Liver (tissue), 3 donors: ENCODE results near the gene PPAN.

Source experiments
- GABPA ChIP-seq, 2 donors: IDR thresholded peaks in 1 of 2; conservative IDR thresholded peaks in 1 of 2; 2 replicates each; pipeline ENCODE4 v1.6.1; 2016; ENCODE audit warnings: antibody characterized with exemption in 2 of 2, mild to moderate bottlenecking in 1 of 2, moderate library complexity in 1 of 2
- JUND ChIP-seq, 2 donors: IDR thresholded peaks; 2 replicates each; pipeline ENCODE4 v1.6.1; 2016; ENCODE audit warnings: antibody characterized with exemption in 2 of 2
- NR2F2 ChIP-seq: IDR thresholded peaks from 2 replicates; pipeline ENCODE4 v1.6.1; 2016; ENCODE audit warnings: antibody characterized with exemption
- RAD21 ChIP-seq, 2 donors: IDR thresholded peaks; 2 replicates each; pipeline ENCODE4 v1.6.1; 2016; ENCODE audit warnings: antibody characterized with exemption in 2 of 2, mild to moderate bottlenecking in 2 of 2
- SP1 ChIP-seq: IDR thresholded peaks from 2 replicates; pipeline ENCODE4 v1.6.1; 2018; ENCODE audit warnings: antibody characterized with exemption, mild to moderate bottlenecking
- TAF1 ChIP-seq: conservative IDR thresholded peaks from 2 replicates; pipeline ENCODE4 v1.6.1; 2016; ENCODE audit warnings: antibody characterized with exemption, mild to moderate bottlenecking
- YY1 ChIP-seq: IDR thresholded peaks from 2 replicates; pipeline ENCODE4 v1.6.1; 2016; ENCODE audit warnings: antibody characterized with exemption, mild to moderate bottlenecking
- TF ChIP-seq, protein P1 (sequence below): fragments of 150-350 bp; IDR thresholded peaks from 2 replicates; pipeline ENCODE4 v1.5.1; 2017; ENCODE audit warnings: improper control_type of control experiment, low read depth, low read length; ENCODE audit not compliant: missing input control
- TF ChIP-seq, protein P2 (sequence below): IDR thresholded peaks from 2 replicates; pipeline ENCODE4 v1.6.1; 2016; ENCODE audit warnings: antibody characterized with exemption, mild to moderate bottlenecking
- TF ChIP-seq, protein P3 (sequence below): IDR thresholded peaks from 2 replicates; pipeline ENCODE4 v1.6.1; 2016; ENCODE audit warnings: antibody characterized with exemption
- TF ChIP-seq, protein P4 (sequence below): IDR thresholded peaks from 2 replicates; pipeline ENCODE4 v1.6.1; 2016; ENCODE audit warnings: antibody characterized with exemption
- donor health status: healthy.
- donor health status: healthy.

DNA sequence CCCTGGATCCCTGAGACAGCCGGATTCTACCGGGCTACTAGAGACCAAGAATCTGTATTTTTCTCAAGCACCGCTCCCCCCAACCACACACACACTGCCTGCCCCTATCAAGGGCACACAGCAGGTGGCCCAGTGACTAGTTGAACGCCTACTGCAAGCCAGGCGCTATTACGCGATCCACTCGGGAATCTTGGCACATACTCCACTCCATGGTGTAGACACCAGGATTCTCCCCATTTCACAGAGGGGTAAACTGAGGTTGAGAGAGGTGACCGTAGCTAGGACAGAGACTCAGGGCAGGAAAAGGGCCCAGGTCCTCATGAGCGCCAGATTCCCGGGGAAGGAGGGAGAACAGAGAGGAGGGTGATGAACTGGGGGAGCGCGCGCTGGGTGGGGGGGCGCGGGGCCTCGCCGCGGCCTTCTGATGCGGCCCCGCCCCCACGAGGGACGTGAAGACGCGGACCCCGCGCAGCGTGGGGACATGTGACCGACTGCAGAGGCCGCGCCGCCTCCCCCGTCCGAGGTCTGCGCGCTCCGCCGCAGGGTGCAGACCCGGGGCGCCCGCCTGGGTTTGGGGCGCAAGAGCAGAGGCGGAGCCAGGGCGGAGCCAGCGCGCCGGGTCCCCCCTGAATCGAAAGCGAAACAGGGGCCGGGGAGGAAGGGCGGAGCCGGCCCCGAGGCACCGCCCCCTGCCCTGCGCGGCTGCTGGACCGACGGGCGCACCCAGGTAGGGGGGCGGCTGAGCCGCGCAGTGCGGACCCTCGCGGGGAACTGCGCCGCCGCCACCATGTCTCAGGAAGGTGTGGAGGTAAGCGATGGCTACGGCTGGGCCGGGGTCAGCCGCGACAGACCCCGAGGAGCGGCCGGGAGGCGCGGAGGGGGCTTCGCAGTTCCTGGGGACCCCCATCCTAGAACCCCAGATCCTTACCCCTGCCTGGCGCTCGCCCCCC, 20.2 kb upstream of the PPAN start, which contains the start of gene SHFL:
- TF ChIP-seq, protein P1, sequence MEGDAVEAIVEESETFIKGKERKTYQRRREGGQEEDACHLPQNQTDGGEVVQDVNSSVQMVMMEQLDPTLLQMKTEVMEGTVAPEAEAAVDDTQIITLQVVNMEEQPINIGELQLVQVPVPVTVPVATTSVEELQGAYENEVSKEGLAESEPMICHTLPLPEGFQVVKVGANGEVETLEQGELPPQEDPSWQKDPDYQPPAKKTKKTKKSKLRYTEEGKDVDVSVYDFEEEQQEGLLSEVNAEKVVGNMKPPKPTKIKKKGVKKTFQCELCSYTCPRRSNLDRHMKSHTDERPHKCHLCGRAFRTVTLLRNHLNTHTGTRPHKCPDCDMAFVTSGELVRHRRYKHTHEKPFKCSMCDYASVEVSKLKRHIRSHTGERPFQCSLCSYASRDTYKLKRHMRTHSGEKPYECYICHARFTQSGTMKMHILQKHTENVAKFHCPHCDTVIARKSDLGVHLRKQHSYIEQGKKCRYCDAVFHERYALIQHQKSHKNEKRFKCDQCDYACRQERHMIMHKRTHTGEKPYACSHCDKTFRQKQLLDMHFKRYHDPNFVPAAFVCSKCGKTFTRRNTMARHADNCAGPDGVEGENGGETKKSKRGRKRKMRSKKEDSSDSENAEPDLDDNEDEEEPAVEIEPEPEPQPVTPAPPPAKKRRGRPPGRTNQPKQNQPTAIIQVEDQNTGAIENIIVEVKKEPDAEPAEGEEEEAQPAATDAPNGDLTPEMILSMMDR, result no peak
- no peak for TF ChIP-seq YY1
- TF ChIP-seq, protein P2, sequence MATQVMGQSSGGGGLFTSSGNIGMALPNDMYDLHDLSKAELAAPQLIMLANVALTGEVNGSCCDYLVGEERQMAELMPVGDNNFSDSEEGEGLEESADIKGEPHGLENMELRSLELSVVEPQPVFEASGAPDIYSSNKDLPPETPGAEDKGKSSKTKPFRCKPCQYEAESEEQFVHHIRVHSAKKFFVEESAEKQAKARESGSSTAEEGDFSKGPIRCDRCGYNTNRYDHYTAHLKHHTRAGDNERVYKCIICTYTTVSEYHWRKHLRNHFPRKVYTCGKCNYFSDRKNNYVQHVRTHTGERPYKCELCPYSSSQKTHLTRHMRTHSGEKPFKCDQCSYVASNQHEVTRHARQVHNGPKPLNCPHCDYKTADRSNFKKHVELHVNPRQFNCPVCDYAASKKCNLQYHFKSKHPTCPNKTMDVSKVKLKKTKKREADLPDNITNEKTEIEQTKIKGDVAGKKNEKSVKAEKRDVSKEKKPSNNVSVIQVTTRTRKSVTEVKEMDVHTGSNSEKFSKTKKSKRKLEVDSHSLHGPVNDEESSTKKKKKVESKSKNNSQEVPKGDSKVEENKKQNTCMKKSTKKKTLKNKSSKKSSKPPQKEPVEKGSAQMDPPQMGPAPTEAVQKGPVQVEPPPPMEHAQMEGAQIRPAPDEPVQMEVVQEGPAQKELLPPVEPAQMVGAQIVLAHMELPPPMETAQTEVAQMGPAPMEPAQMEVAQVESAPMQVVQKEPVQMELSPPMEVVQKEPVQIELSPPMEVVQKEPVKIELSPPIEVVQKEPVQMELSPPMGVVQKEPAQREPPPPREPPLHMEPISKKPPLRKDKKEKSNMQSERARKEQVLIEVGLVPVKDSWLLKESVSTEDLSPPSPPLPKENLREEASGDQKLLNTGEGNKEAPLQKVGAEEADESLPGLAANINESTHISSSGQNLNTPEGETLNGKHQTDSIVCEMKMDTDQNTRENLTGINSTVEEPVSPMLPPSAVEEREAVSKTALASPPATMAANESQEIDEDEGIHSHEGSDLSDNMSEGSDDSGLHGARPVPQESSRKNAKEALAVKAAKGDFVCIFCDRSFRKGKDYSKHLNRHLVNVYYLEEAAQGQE, result peak; percentile 36
- TF ChIP-seq, protein P3, sequence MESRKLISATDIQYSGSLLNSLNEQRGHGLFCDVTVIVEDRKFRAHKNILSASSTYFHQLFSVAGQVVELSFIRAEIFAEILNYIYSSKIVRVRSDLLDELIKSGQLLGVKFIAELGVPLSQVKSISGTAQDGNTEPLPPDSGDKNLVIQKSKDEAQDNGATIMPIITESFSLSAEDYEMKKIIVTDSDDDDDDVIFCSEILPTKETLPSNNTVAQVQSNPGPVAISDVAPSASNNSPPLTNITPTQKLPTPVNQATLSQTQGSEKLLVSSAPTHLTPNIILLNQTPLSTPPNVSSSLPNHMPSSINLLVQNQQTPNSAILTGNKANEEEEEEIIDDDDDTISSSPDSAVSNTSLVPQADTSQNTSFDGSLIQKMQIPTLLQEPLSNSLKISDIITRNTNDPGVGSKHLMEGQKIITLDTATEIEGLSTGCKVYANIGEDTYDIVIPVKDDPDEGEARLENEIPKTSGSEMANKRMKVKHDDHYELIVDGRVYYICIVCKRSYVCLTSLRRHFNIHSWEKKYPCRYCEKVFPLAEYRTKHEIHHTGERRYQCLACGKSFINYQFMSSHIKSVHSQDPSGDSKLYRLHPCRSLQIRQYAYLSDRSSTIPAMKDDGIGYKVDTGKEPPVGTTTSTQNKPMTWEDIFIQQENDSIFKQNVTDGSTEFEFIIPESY, result no peak
- no peak for TF ChIP-seq TAF1
- TF ChIP-seq GABPA (IDR thresholded peaks at IDR 0.05 in 1 of 2, conservative IDR thresholded peaks at IDR 0.05 in 1 of 2), result no peak
- TF ChIP-seq SP1, result no peak
- TF ChIP-seq RAD21 (IDR thresholded peaks at IDR 0.05), result no peak
- TF ChIP-seq, protein P4, sequence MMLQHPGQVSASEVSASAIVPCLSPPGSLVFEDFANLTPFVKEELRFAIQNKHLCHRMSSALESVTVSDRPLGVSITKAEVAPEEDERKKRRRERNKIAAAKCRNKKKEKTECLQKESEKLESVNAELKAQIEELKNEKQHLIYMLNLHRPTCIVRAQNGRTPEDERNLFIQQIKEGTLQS, result no peak
- no peak for TF ChIP-seq JUND (IDR thresholded peaks at IDR 0.05)
- no peak for TF ChIP-seq NR2F2
